ENCODE data around the gene KHK. TPM values are rescaled to one million over a fixed set of nuclear protein-coding genes. Genes with fewer than 3 reads are reported as not detected.
A peak's percentile ranks its signal among the peaks of the same experiment; 100 is the strongest.

KHK gene
- total RNA-seq, 1 experiment from 2014 or later: 1.5 TPM

- 0 out of 2 replicates have a peak, but pooled peaks have one; percentile 8 for ATAC-seq
- peak; percentile 29; the same call in 1 of the 2 replicates for TF ChIP-seq POLR2AphosphoS5 (IDR thresholded peaks at IDR 0.05; ENCODE audit: low read depth, low read length)
- TF ChIP-seq SIN3A (IDR thresholded peaks at IDR 0.05; ENCODE audit: borderline replicate concordance, insufficient read depth, low read depth, low read length): no peak
- no peaks in the 10 kb centered on the region for H3K9me3 ChIP-seq (ENCODE audit: control insufficient read depth, insufficient read depth, low read depth, low read length)
- H3K27me3 ChIP-seq (ENCODE audit: control insufficient read depth, insufficient read depth, low read length): no peaks in the 10 kb centered on the region
- POLR2A ChIA-PET: no interaction called here
- intact Hi-C loops (cut with micrococcal nuclease; ENCODE audit: unreplicated experiment) (no loop called here), in situ Hi-C loops (cut with HindIII; ENCODE audit: low pct_unique_long_range_greater_than_20kb, low sequenced_read_pairs) (no loop called here)
- peaks cover 5% of the 10 kb centered on the region; the same call in 1 of the 2 replicates for H3K36me3 ChIP-seq (ENCODE audit: control insufficient read depth, insufficient read depth, low read length)
- CTCF ChIA-PET: interaction anchor here (0.7 kb wide), 1 partner anchor 9 kb away, joined by 9 read pairs; the partner anchor contains the start of gene AGBL5
- H3K4me1 ChIP-seq (ENCODE audit: control insufficient read depth, insufficient read depth, low read length): no peaks in the 10 kb centered on the region
- BruUV-seq (replicated peaks): no TSS peak
- H3K4me3 ChIP-seq (ENCODE audit: low read depth in 2 of 2, low read length in 2 of 2): no peak overlapping the region
- H3K27ac ChIP-seq (ENCODE audit: low read length): no peak overlapping the region
- no peak for DNase-seq (ENCODE audit: low read depth, low spot score)
Observed at GRCh38 chr2:27060323-27060722, 26.2 kb upstream of the KHK start.

DNA sequence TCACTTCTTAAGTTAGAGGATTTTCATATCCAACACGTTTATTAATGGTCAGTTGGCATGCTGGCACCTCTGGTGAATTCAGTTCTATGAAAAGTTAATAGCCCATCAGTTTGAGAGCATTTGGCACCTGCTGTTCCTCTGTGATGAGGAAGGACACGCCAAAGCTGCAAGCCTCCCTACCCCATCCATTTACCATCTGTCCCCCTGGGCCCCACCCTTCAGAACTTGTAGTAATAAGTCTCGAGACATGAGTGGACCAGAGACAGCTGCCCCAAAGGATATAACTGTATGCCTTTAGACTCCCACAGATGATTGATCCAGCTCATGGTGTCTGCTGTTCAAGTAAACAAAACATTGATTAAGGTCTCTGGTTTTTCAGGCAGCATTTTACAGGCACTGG lies 21.4 kb upstream of the KHK start:
- ATAC-seq (no peak), DNase-seq (ENCODE audit: low read depth, low spot score) (no peak)
- Histone ChIP-seq H3K9me3 (ENCODE audit: control insufficient read depth, insufficient read depth, low read depth, low read length) (no peaks in the 10 kb centered on the region), H3K4me1 (ENCODE audit: control insufficient read depth, insufficient read depth, low read length) (peaks cover 2% of the 10 kb centered on the region), H3K36me3 (ENCODE audit: control insufficient read depth, insufficient read depth, low read length) (no peaks in the 10 kb centered on the region), H3K4me3 (ENCODE audit: low read depth in 2 of 2, low read length in 2 of 2) (no peak overlapping the region), H3K27ac (ENCODE audit: low read length) (no peak overlapping the region), H3K27me3 (ENCODE audit: control insufficient read depth, insufficient read depth, low read length) (no peaks in the 10 kb centered on the region)
- intact Hi-C loops (cut with micrococcal nuclease; ENCODE audit: unreplicated experiment): no loop called here
- ChIA-PET POLR2A (interaction anchor here (0.7 to 1.2 kb wide), 2 partner anchors 14 to 97 kb away, joined by 3 read pairs; partner anchors contain the start of gene AGBL5), CTCF (interaction anchor here (0.6 kb wide), 1 partner anchor 215 kb away, joined by 3 read pairs; no protein-coding TSS in a partner anchor)
- BruUV-seq (replicated peaks): no TSS peak
- TF ChIP-seq, protein P1, sequence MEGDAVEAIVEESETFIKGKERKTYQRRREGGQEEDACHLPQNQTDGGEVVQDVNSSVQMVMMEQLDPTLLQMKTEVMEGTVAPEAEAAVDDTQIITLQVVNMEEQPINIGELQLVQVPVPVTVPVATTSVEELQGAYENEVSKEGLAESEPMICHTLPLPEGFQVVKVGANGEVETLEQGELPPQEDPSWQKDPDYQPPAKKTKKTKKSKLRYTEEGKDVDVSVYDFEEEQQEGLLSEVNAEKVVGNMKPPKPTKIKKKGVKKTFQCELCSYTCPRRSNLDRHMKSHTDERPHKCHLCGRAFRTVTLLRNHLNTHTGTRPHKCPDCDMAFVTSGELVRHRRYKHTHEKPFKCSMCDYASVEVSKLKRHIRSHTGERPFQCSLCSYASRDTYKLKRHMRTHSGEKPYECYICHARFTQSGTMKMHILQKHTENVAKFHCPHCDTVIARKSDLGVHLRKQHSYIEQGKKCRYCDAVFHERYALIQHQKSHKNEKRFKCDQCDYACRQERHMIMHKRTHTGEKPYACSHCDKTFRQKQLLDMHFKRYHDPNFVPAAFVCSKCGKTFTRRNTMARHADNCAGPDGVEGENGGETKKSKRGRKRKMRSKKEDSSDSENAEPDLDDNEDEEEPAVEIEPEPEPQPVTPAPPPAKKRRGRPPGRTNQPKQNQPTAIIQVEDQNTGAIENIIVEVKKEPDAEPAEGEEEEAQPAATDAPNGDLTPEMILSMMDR (IDR thresholded peaks at IDR 0.05): no peak
- TF ChIP-seq TCF7L2 (IDR thresholded peaks at IDR 0.05; ENCODE audit: low read depth, low read length) (no peak), REST (IDR thresholded peaks at IDR 0.05; ENCODE audit: insufficient read depth in 1 of 2, low read depth in 2 of 2, low read length in 1 of 2) (no peak), SIN3A (IDR thresholded peaks at IDR 0.05; ENCODE audit: borderline replicate concordance, insufficient read depth, low read depth, low read length) (no peak), POLR2AphosphoS5 (IDR thresholded peaks at IDR 0.05; ENCODE audit: low read depth, low read length) (no peak)
- in situ Hi-C loops (cut with HindIII; ENCODE audit: low pct_unique_long_range_greater_than_20kb, low sequenced_read_pairs): no loop called here

DNA sequence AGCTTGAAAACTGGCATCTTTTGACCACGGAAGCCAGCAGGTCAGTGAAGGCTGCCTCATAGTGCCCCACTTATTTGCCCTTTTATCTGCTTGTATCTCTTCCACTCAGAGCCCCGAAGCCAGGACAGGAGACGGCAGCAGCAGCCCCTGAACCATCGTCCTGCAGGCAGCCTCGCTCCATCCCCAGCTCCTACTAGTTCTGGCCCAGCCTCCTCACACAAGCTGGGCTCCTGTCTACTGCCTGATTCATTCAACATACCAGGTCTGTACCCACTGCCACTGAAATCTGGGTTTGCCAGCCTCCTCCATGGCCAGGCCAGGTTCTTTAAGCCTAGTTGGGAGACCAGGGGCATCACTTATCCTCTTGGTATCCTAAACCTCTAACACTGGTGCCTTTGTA lies 19.2 kb upstream of the KHK start:
- TF ChIP-seq POLR2AphosphoS5 (IDR thresholded peaks at IDR 0.05; ENCODE audit: low read depth, low read length) (no peak), REST (IDR thresholded peaks at IDR 0.05; ENCODE audit: insufficient read depth in 1 of 2, low read depth in 2 of 2, low read length in 1 of 2) (no peak), SIN3A (IDR thresholded peaks at IDR 0.05; ENCODE audit: borderline replicate concordance, insufficient read depth, low read depth, low read length) (no peak), TCF7L2 (IDR thresholded peaks at IDR 0.05; ENCODE audit: low read depth, low read length) (no peak)
- TF ChIP-seq, protein P1 (IDR thresholded peaks at IDR 0.05): no peak
- Histone ChIP-seq H3K27me3 (ENCODE audit: control insufficient read depth, insufficient read depth, low read length) (no peaks in the 10 kb centered on the region), H3K36me3 (ENCODE audit: control insufficient read depth, insufficient read depth, low read length) (no peaks in the 10 kb centered on the region), H3K4me1 (ENCODE audit: control insufficient read depth, insufficient read depth, low read length) (peaks cover 12% of the 10 kb centered on the region), H3K9me3 (ENCODE audit: control insufficient read depth, insufficient read depth, low read depth, low read length) (no peaks in the 10 kb centered on the region), H3K4me3 (ENCODE audit: low read depth in 2 of 2, low read length in 2 of 2) (no peak overlapping the region), H3K27ac (ENCODE audit: low read length) (no peak overlapping the region)
- ChIA-PET CTCF (no interaction called here), POLR2A (no interaction called here)
- ATAC-seq (no peak), DNase-seq (ENCODE audit: low read depth, low spot score) (no peak)
- no TSS peak for BruUV-seq (replicated peaks)
- intact Hi-C loops (cut with micrococcal nuclease; ENCODE audit: unreplicated experiment) (no loop called here), in situ Hi-C loops (cut with HindIII; ENCODE audit: low pct_unique_long_range_greater_than_20kb, low sequenced_read_pairs) (no loop called here)

Measured in Panc1 (cell line).